HG03520 (cell line): Measurements from ENCODE around the gene STARD5.

Experiments used
- ATAC-seq: cut with Tn5 transposase; IDR thresholded peaks from one replicate; pipeline ENCODE4 v1.9.1; 2021; ENCODE audit warnings: mild to moderate bottlenecking, moderate library complexity; ENCODE audit not compliant: unreplicated experiment

STARD5 gene

DNA sequence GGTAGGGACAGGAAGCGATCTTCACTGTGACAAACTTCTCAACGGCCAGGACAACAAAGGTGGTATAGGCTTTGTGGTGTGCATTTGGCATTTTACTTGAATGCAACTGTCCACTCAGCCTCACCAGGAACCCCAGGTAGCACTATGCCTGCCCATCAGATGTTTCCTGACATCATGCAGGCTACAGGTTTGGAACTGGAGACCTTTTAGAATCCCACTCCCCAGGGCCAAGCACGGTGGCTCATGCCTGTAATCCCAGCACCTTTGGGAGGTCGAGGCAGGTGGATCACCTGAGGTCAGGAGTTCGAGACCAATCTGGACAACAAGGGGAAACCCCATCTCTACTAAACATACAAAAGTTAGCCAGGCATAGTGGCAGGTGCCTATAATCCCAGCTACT lies 9.6 kb downstream of the STARD5 start:
- no peak for ATAC-seq

DNA sequence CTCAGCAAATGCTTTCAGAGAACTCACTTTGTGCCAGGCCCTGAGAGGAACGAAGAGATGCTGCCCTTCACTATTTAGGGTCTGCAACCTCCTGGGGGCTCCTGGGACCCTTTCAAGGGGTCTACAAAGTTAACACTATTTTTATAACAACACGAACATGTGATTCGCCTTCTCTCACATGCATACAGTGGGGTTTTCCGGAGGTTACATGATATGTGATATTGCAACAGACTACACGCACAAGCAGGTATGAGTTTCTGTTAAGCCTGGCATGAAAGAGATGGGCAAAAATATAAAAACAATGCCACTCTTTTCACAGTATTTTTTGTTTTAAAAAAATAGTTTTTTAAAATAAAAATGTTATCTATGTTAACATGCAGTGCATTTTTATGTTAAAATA lies 10.3 kb downstream of the STARD5 start:
- ATAC-seq: no peak

DNA sequence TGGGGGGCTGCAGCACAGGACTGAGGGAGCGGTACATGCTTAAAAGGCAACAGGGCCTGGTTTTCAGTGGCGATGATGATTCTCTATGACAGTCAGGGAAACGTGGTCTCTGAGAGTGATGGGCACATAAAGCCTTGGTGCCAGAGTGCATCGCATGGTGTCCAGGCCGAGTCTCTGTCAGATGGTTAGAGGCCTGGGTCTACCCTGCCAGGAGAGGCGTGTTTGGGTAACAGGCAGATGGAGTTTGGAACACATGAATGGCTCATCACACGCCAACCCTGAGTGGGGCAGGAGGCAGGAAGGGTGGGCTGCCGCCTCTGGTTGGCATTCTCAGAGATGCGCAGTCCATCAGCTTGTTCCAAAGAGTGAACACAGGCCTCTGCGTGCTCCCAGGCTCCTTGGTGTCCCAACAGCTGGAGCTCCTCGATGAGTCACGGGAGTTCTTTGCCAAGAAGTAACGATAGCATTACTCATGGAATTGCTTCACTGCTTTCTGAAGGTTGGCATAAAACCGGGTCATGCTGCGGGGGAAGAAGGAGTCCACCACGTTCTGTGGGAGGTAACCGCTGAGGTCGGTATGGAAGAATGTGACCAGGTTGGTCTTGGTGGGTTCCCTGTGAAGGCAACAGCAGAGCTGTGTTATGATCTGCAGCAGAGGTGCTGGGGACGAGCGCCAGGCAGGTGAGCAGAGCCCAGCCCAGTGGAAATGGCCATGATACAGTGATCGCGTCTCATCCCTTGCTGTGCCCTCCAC lies 11.0 kb downstream of the STARD5 start:
- ATAC-seq: no peak

DNA sequence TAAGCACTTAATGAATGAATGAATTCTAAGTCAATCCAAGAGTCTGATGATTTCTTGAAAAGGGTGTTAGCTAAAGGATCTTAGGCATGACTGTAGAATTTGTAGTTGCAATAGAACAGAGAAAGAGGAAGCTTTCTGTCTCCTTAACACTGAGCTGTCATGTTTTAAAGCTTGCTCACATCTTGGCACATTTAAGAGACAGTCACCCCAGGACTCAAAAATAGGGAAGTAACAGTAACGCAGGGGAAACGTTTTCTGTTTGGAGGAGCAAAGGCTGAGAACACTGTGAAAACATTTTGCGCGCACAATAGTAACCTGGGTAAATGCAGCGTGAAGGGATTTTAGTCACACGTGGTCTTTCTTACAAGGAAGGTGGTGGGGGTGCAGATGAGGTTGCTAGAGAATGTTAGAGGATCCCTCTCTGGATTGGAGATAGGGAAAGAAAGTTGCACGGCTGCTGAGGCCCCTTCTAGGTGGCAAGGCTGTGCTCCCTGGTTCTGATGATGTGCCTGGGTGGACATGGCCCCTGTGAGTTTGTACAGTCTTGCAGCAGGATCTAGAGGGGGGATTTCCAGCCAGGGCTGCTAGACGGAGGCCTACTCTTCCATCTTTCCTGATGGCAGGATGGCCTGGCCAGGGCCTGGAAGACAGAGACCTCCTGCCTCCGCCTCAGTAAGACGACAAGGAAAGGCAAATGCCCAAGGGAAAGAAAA lies 12.0 kb downstream of the STARD5 start:
- ATAC-seq: no peak

DNA sequence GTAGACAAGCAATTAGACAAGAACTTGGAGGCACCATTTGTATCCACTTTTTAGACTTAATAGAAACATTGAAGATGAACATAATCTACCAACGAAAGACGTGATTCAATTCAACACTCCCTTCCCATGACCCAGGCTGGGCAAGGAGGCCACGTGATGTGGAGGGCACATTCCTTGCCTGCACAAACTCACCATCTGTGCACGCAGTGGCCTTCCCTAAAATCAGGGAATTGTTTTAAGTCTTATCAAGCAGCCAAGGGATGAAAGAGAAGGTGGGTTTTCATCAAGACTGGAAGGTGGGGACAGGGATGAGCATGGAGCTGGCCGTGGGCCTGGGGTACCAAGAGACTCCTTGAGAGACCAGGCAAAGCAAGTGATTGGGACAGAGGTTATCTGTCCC lies 13.5 kb downstream of the STARD5 start:
- no peak for ATAC-seq

DNA sequence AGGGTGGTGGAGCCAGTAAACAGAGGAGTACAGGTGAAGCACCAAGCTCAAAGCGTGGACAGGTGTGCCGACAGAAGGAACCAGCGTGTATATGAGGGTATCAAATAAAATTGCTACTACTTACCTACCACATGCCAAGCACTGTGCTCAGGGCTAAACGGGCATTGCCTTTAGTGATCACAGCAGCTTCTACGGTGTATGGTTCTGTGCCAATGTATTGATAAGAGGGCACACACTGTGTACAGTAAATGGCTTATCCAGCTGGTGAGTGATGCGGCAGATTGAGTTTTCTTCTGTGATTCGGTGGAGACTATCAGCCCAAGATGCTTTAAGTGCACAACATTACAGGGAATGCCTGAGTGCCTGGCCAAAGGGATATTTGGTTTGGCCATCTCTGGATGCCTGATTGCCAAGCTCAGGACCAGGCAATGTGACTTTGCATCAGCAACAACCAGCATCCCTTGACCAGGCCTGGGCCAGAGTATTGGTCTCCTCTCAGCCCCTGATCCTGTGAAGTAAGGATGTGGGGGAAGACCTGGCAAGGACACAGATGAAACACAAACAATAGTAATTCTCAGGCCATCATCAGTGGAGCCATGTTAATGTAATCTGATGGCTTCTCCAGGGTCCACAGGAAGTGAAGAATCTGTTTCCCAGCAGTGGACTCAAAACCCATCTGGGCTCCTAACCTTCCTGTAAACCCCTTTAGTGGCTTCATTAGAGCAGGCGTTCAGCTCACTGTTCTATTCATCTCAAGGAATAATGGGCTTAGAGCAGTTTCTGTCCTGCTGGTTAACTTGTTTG lies 14.1 kb downstream of the STARD5 start:
- ATAC-seq: no peak

DNA sequence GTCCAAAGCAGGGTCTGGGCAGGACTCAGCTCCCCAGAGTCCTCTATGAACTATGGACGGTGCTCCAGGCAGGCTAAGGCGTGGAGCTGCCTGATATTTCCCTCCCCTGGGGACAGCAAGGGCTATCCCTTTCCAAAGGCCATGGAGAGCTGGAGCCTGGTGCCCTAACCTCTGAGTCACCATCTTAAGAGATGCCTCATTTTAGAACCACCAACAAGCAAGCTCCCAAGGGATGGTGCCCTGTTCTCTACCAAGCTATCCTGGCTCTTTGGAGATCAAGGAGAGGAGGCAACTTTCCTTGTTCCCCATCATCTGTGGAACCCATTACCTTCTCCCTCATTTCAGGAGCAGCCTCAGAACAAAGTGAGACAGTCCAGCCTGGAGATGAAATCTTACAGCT lies 15.7 kb downstream of the STARD5 start:
- no peak for ATAC-seq

DNA sequence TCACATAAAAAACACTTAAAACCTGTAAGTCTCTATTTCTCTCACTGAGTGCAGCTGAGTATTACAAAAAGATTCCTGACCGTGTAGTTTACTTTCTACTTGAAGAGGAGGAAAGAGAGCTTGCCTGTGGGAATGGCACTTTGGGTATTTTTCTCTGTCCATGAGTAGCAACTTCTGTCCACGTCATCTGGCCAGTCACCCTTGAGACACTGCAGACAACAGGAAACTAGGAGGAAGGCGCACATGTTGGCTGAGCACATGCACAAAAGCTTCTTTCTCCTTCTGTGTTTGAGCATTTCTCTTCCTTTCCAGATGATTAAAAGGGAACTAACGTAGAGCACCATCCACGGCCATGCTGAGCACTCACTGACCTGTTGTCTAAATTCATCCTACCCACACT lies 19.7 kb downstream of the STARD5 start:
- ATAC-seq: no peak

DNA sequence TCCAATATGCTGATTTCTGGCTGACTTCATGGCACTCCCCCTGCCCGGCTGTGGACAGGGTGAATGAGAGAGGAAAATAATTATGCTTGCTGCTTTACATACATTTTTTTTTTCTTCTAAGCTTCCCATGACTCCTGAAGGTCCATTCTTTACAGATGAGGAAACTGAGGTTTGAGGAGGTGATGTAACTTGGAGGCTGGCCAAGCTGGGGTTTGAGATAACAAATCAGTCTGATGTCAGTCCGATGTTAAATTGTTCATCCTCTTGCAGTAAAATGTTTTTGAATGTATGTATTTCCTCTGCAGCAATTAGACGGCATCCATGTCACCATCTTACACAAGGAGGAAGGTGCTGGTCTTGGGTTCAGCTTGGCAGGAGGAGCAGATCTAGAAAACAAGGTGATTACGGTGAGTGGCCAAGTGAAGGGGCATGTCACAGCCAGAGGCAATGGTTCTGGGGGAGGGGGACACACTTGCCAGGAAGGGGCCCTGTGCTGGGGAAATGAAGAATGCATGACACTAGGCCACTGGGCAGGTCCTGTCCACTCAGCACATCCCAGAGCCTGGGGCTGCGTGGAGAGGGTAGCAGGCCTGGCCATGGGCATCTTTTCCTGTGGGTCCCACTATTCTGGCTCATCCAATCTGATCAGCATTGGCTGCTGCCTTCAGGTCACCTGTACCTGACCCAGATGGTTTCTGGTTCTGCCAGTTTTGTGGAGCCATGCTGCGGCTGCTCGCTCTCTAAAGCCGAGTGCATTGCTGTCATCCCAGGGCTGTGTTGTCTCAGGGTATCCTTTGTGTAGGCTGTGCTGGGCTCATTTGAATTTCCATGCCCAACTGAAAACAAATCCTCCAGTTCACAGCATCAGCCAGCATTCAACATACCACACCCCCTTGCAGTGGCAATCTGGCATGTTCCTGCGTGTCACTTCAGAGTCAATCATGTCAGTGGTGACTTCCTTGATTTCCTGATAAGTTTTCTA lies 20.4 kb downstream of the STARD5 start:
- ATAC-seq: no peak

DNA sequence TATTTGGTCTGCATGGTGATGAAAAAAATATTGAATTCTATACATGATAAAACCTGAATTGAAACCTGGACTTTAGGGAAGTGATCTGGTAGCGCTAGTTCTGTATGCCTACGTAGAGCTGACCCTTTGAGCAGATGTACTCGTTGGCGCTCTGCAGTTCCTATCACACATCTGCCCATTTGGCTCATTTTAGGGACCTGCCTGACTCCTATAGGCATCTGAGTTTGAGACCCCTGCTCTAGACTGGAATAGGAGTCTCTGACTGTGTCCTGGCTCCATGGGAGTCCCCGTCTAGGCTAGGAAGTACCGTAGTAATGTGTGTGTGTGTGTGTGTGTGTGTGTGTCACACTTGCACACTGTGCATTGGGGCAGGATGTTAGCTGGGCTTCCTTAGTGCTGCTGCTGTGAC lies 21.2 kb downstream of the STARD5 start:
- no peak for ATAC-seq

DNA sequence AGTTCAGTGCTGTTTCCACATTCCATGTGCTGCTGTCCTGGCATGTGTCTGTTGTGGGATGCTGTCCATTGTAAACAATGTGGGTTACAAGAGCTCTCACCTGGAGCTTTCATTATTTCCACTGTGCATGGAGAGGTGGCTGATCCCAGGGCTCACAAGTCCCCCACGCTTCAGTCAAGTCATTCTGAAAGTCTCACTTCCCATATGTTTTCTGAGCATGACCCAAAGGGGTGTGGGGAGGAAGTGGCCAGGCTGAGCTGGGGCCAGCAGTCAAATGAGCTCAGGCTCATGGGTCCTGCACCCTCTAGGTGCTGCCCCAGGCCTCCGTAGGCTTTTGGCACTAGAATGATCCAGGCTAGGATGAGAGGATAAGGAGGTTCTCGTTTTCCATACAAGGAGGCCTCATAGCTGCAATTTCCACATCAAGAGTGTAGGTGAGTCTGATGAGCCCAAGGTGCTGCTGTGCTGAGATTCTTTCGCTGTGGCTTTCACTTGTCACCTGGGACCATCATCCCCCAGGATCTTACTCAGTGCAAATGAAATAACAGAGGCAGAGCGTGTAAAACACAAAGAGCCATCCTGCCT lies 22.0 kb downstream of the STARD5 start:
- peak; percentile 66 for ATAC-seq

DNA sequence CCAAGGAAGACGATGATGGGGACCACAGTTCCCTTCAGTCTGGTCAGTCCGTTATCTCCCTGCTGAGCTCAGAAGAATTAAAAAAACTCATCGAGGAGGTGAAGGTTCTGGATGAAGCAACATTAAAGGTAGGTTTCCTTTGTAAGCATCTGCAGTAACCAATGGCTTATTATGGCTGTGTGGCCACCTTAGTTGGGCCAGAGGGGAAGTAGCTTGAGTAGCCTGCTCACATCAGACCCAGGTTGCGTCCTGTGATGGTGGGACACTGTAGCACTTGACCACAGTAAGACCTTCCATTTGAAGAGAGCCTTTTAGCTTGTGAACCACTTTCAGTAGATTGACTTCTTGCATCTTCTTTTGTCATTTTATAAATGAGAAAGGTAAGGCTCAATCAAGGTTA lies 22.6 kb downstream of the STARD5 start:
- peak; percentile 9 for ATAC-seq

DNA sequence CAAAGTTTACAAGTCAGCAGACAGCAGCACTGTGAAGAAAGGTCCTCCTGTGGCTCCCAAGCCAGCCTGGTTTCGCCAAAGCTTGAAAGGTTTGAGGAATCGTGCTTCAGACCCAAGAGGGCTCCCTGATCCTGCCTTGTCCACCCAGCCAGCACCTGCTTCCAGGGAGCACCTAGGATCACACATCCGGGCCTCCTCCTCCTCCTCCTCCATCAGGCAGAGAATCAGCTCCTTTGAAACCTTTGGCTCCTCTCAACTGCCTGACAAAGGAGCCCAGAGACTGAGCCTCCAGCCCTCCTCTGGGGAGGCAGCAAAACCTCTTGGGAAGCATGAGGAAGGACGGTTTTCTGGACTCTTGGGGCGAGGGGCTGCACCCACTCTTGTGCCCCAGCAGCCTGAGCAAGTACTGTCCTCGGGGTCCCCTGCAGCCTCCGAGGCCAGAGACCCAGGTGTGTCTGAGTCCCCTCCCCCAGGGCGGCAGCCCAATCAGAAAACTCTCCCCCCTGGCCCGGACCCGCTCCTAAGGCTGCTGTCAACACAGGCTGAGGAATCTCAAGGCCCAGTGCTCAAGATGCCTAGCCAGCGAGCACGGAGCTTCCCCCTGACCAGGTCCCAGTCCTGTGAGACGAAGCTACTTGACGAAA lies 24.2 kb downstream of the STARD5 start:
- no peak for ATAC-seq

DNA sequence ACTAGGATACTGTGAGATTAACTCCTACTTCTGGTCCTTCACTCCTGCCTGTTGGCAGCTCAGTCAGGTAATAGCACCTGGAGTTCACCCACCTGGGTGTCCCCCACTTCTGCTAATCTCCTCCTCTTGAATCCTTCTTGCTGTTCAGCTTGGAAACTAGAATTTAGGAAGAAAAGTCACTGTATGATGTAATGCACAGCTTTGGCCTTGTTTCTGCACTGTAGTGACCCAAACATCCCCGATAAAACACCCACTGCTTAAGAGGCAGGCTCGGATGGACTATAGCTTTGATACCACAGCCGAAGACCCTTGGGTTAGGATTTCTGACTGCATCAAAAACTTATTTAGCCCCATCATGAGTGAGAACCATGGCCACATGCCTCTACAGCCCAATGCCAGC lies 24.8 kb downstream of the STARD5 start:
- no peak for ATAC-seq

DNA sequence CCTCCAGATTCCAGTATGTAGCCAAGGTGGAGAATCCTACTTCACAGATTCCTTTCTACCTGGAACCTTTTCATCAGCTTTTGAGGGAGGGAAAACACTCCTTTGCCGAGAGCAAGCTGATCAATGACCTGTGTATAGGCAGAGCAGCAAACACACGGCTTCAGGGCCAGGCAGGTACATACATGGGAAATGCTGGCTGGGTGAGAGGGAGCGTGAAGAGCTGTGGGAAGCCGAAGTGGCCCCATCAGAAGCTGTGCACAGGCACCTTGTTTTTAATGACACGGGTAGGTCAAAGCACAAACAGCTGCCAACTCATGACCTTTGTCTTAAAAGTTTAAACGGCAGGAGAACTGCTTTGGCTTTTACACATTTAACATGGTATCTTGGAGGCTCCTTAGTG lies 25.3 kb downstream of the STARD5 start:
- no peak for ATAC-seq

DNA sequence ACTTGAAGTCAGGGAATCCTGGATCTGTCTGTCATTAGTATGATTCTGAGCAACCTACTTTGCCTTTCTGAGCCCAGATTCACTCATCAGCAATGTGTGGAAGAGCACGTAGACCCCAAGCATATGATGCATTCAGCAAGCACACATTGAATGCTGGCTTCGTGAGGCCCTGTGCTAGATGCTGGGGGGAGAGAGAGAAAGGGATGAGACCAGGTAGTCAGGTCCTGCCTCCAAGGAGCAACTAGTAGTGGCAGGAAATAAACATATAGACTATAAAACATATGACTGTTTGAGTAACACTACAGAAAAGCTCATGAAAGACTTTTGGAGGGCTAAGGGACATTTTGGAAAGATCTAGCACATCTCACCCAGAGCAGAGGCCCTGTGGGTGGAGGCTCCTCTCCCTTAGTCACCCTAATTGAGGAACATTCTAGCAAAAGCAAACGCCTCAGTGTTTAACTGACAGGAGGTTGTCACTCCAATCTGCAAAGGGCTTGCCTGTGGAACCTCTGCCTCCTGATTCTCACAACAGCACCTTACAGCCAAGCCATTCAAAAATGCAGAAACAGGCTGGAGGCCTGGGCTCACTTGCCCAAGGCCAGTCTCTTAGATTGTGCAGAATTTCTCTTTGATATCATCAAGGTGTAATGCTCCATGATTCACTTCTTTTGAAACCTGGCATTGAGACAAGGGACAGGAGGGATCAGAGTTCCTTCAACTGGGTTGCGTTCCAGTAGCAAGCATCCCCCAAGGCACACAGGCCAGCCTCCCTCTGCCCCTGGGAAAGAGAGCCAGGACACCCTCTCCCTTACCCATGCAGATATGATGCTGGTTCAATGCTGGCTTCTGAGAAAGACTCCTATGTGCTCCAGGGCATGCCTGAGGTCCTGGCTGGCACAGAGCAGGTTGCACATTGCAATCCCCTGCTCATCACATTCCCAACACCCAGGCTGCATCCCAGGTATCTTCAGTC lies 26.1 kb downstream of the STARD5 start:
- ATAC-seq: no peak

DNA sequence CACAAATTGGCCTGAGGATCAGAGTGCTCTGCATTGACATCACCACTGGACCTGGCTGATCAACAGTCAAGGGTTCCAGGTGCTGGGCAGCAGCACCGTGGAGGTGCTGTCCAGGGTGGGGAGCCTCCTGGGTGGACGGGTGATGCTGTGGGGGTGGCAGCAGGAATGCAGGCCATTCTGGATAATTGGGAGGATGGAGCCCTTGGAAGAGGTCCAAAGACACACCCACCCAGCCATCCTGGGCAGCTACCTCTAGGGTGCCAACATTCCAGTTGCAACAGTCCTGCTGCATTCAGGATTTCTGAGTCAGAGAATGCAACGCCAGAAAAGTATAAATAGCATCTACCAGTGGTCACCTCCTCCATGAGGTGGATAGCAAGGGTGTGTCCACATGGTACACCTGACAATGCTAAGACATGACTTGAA lies 26.8 kb downstream of the STARD5 start:
- ATAC-seq: no peak

DNA sequence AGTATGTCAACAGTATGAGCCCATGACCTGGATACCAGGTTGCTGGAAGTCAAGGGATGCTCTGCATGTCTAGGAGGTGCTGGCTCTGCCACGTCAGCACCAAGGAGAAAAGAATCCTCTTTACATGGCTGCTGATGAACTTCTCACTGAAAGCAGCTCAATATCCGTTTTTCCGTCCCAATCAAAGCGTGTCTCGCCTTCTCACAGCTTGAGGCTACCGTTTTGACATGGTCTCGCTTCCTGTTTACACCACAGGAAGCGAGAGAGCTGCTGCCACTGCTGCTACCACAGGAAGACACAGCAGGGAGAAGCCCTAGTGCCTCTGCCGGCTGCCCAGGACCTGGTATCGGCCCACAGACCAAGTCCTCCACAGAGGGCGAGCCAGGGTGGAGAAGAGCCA lies 27.3 kb downstream of the STARD5 start:
- ATAC-seq: peak; percentile 41

DNA sequence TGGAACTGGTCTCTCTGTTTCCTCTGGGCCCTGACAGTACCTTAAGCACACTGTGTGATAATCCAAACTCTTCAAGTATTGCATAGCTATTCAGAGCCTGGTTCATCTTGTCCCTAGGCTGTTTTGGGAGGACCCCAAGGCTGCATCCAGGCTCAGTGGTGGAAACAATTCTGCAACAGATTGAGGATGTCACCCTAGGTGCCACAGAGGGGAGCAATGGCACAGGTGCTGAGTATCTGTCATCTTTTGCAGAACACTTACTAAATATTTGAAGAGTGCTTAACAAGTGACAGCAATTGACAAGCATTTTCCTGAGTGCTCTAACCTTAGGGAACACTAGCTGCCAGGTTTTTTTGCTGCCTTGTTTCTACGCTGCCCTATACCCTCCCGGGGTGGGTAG lies 27.8 kb downstream of the STARD5 start:
- no peak for ATAC-seq
